Hippocampal formation (tissue), 2 donors: ENCODE results near the gene OXT.
A peak's percentile ranks its signal among the peaks of the same experiment; 100 is the strongest.

Experiments used
- DNase-seq, 2 donors: peaks; one replicate each; lab custom pipeline; 2025; lab: John Stamatoyannopoulos, UW

The OXT gene

DNA sequence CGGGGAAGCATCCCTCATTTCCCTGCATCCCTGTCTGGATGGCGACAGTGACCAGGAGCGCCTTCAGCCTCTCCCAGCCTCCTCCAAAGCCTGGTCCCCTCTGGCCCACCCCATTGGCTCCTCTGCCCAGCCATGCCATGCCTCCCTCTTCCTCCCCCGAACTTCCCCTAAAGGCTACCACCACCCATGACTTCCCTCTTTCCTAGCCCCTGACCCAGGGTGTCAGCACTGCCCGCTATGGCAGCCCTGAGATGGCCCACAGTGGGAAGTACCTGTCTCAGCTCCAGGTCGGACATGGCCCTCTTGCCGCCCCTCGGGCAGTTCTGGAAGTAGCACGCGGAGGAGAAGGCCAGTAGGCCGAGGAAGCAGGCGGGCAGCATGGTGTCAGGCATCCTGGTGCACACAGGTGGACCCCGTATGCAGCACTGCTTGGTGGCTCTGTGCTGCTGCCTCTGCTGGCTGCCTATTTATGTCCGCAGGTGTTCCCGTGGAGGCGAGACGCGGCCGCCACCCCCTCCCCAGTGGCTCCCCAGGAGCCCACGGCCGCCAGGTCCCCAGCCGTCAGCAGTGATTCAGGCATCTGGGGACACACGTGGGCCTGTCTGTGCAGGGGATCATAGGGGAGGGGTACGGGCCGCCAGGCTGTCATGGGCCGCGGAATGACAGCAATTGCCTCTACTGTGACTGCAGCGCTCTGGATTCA, 13.0 kb downstream of the OXT start, which contains the start of gene AVP:
Gene AVP, minus strand, starts transcription at position 442 of the 703 bp plus-strand sequence. Its CDS starts 50 bp downstream, at position 392.
- DNase-seq, result no peak

GRCh38 chr20:3084986-3085360, 13.6 kb downstream of the OXT start:
- no peak for DNase-seq

DNA sequence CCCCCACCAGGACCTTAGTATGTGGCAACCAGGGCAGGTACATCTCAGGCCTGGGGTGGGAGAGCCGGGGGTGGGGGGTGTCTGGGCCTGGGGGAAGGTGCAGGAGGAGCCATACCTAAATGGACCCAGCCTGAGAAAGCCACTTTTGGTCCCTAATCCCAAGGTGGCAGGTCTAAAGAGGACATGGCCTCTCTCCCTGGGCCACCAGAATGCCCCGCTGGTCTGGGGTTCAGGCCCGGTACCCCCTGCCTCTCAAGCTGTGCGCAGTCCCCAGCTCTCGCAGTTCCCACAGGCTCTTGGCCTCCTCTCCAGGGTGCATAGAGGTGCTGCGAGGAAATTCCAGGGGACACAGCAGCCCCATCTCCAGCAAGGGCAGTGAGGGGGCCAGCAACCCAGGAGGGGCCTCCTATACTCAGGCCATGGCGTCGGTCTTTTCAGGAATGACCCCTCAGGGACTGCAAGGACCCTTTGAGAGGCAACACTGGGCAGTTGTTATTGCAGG, 14.2 kb downstream of the OXT start:
- DNase-seq, result no peak

- no peak for DNase-seq
These were observed 16.6 kb downstream of the OXT start for GRCh38 chr20:3088031-3088430.

- DNase-seq, result no peak
These were observed 19.1 kb downstream of the OXT start for GRCh38 chr20:3090565-3090964.

- DNase-seq, result no peak
These were observed 21.4 kb downstream of the OXT start for GRCh38 chr20:3092611-3093379.

- no peak for DNase-seq
These were observed 22.5 kb downstream of the OXT start for GRCh38 chr20:3093861-3094361.

GRCh38 chr20:3094848-3095629, 23.6 kb downstream of the OXT start:
- DNase-seq, result no peak

- DNase-seq, result no peak
These were observed 29.1 kb downstream of the OXT start for GRCh38 chr20:3100480-3100879.

GRCh38 chr20:3101251-3101650, 29.8 kb downstream of the OXT start:
- no peak for DNase-seq

DNA sequence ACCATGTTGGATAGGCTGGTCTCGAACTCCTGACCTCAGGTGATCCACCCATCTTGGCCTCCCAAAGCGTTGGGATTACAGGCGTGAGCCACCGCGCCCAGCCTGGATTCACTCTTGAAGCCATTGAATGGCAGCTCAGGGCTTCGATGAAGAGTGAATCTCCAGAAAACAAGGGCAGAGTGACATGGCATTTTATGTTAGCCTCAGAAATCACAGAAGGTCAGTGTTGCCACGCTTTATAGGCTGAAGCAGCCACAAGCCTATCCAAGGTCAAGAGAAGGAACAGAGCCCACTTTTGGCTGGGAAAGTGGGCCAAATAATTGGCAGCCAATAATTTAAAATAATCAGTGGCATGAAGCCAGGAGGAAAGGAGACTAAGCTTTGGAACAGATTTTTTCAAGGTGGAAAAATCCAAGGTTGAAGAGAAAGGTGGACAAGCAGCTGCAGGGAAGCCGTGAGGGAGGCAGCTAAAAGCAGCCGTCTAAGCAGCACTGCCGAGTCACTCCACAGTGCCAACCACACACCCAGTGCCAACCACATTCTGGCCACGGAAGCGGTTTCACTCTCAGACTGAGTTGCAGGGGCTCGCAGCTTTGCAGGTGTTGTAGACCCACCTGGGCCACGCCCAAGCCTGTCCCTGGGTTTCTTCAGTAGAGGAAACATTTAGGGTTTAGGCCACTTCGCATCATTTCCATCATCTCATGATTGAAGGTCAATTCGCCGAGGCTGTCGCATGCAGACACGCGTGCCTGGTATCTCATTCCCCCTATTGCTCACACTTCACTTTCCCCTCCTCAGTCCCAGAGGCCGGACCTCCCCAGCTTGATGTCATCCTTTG, 30.5 kb downstream of the OXT start:
- no peak for DNase-seq

DNA sequence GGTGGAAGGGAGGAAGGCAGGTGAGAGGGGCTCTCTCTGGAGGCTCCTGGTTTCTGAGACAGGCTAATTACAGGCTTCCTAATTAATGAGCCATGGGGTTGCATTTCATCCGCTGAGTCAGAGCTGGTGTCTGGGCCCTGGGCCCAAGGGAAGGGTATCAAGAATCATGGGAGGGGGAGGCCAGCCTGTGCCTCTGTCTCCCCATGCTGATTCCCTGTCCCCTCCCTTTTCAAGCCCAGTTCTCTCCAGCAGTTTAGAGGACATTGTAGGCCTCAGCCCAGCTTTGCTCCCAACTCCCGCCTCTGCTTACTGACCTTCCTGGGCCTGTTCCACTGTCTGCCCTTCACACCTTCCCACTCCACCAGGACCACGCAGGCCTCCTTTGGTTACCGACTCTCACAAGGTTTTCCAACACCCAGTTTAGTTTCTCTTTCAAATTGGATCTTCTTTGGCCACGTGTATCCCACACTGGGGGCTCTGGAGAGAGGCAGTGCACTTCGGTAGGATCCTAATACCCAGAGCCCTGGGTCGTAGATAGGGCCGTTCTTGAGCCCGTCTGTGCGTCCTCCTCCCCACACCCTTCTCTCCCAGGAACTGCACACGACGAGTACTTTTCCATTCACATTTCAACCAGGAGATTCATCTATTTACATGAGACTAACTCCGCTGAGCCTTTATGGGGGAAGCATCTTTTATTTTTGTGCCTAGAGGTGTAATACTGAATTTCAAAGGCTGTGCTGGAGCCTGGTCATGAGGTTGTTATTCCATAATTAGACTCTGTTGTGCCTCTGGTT, 31.4 kb downstream of the OXT start:
- DNase-seq, result peak in 1 of 2 donors; percentile 16

GRCh38 chr20:3103369-3104032, 32.1 kb downstream of the OXT start:
- no peak for DNase-seq

DNA sequence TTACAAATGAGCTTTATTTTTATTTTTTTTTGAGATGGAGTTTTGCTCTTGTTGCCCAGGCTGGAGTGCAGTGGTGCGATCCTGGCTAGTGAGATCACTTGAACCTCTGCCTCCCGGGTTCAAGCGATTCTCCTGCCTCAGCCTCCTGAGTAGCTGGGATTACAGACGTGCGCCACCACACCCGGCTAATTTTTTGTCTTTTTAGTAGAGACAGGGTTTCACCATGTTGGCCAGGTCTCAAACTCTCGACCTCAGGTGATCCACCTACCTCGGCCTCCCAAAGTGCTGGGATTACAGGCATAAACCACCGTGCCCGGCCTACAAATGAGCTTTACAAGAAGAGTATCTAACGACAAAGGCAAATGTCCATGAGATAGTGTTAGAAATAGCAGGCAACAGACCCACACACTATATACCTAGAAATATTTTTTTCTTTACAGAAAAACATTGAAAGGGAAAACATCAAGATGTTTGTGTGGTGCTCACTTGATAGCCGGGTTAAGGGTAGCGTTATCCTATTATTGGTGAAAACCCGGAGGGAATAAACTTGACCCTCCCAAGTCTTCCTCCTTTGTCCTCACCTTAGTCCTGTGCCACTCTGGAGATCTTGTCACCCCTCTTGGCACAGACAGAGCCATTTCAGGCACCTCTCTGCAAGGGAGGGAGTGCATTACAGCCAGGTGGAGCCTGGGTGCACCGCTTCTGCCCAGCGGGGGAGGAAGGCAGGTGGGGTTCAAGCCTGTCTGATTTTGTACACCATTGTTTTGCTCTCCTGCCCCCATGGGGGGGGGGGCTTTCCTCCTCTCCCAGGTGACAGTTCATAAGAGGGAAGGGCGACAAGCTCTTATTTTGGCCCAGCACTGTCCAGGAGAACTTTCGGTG, 34.1 kb downstream of the OXT start:
- no peak for DNase-seq

- no peak for DNase-seq
These were observed 34.8 kb downstream of the OXT start for GRCh38 chr20:3106185-3106584.

DNA sequence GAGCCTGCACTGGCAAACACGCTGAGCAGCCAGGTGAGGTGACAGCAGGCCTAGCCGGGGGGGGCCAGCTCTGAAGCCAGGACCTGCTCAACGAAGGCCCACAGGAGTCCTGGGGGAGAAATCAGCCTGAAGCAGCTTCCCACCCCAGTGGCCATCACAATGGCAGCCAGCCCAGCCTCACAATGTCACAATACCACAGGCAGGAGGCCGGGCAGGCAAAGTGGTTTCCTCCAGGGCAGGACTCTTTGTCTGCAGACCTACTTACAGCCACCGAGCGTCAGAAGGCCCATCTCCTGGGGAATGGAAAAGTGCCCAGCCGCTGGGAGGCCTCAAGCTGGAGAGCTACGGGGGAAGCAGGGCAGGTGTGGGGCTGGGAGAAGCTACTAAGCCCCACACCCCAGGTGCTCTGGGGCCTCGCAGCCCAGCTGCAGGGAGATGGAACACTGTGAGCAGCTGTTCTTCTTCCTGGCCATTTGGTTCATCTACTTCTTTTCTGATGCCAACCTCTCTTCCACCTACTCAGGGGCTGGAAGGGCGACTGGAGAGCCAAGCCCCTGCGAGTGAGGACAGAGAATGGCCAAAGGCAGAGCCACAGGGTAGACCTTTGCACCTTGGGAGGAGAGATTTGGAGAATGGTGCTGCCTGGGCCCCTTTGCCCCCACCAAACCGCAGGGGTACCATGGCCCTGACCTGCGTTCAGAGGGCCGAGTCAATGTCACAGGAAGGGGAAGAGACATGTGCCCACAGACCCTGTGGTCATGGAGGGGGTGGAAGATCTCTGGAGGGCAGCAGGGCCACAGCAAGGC, 35.4 kb downstream of the OXT start:
- DNase-seq, result no peak

DNA sequence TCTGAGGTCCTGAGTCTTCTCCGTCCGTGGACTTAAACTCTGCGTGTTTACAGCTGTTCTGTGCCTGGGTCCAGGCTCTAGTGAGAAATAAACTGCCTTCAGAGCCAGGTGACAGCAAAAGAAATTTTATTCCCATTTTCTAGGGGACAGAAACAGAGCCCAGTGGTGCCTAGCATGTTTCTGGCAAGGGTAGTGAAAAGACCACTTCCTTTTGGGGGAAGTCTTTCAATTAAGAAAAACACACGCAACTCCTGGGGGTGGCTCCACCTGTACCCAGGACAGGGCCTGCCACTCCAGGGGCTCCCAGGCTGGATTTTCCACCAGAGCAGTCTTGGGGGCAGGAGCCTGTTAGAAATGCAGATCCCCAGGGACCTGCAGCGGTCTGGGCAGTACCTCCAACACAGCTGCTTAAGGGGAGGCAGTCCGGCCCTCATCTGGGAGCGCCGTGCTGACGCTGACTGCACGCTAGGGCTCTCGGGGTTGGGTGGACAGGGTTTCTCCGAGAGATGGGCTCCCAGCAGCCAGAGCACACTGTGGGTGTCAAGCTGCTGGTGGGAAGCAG, 36.1 kb downstream of the OXT start:
- no peak for DNase-seq
